Activated B cell treated with CpG ODN at 0.5 μM for 24 hours (primary cell): ENCODE results near the gene PKNOX1. TPM values are rescaled to one million over a fixed set of nuclear protein-coding genes. Genes with fewer than 3 reads are reported as not detected.
A peak's percentile ranks its signal among the peaks of the same experiment; 100 is the strongest.
"Not testable (repeated sequence)": the region's sequence is repeated elsewhere in the genome, so short reads cannot be mapped to it uniquely, and the experiment has no call there.

Experiments
- ATAC-seq: fragments of 200-7000 bp; cut with Tn5 transposase; one replicate; pipeline ENCODE4 v1.10.0; 2021; ENCODE audit warnings: low read depth, mild to moderate bottlenecking, moderate library complexity
- CTCF ChIA-PET: fragments of 350-600 bp; sonication (Branson Sonifier 250); formaldehyde crosslinking; loops from one replicate; lab custom pipeline; 2021; ENCODE audit warnings: antibody characterized with exemption; lab: Charles Lee
- POLR2A ChIA-PET: fragments of 350-600 bp; sonication (Branson Sonifier 250); formaldehyde crosslinking; loops from one replicate; lab custom pipeline; 2021; ENCODE audit warnings: antibody characterized with exemption; lab: Charles Lee
- DNase-seq: peaks from one replicate; pipeline ENCODE4 v3.0.0; 2022
- H3K27ac Mint-ChIP-seq: one replicate; pipeline ENCODE4 v1.8.0; 2020; ENCODE audit warnings: mixed read lengths
- H3K27me3 Mint-ChIP-seq: one replicate; pipeline ENCODE4 v1.8.0; 2021; ENCODE audit warnings: mixed read lengths
- H3K36me3 Mint-ChIP-seq: one replicate; pipeline ENCODE4 v1.8.0; 2021; ENCODE audit warnings: low read depth, mixed read lengths
- H3K4me1 Mint-ChIP-seq: one replicate; pipeline ENCODE4 v1.8.0; 2021; ENCODE audit warnings: mixed read lengths
- H3K4me3 Mint-ChIP-seq: one replicate; pipeline ENCODE4 v1.8.0; 2020; ENCODE audit warnings: mild to moderate bottlenecking, mixed read lengths
- H3K9me3 Mint-ChIP-seq: one replicate; pipeline ENCODE4 v1.8.0; 2020; ENCODE audit warnings: mixed read lengths
- intact Hi-C: fragments of 100-400 bp; cut with micrococcal nuclease; formaldehyde crosslinking; loops from one replicate; pipeline ENCODE4 v1.15.1; 2024
- total RNA-seq: library from RNA; stranded (reverse); gene quantifications from 2 replicates; pipeline ENCODE4 v1.2.3, GENCODE V29; 2022
- TF ChIP-seq, protein P1 (sequence below): fragments of 200-600 bp; IDR thresholded peaks from one replicate; pipeline ENCODE4 v1.8.0; 2022; ENCODE audit warnings: antibody characterized with exemption, mild to moderate bottlenecking

PKNOX1 gene
- total RNA-seq, 1 donor from 2014 or later: 13.3 TPM

DNA sequence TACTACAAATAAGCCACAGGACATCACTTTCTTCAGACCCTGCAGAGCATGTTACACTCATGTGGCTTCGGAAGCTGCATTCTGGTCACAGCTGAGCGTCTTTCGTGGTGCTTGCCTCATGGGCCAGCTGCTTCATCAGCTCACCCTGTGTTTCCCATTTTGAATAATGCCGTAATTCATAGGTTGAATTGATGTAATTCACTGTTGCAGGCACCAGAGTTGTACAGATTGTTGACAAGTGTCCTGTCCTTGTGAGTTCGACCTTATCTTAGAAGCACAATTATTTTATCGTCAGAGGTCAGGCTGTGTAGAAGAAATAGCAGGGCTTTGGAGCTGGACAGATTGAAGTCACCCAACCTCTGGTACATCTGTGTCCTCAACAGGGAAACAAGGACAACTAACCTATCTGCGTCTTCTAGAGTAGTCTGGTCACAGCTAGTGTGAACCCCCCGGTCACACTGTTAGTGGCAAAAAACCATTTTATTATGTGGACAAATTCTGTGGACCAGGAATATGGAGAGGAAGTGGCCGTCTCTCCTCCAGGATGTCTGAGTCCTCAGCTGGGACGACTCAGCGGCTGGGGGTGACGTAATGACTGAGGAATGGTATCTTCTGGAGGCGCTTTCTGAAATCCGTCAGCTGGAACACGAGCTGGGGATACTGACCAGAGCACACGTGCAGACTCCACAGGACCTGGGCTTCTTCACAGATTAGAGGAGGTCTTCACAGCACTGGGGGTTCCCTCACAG, 17.8 kb downstream of the PKNOX1 start:
- POLR2A ChIA-PET: interaction anchor here (0.7 kb wide), 1 partner anchor 12 kb away, joined by 5 read pairs; no protein-coding TSS in a partner anchor
- Mint-ChIP-seq H3K4me3 (no peak overlapping the region), H3K4me1 (peaks cover 29% of the 10 kb centered on the region), H3K27ac (no peak overlapping the region), H3K36me3 (peaks cover 4% of the 10 kb centered on the region), H3K27me3 (no peaks in the 10 kb centered on the region), H3K9me3 (no peaks in the 10 kb centered on the region)
- ATAC-seq (peak; percentile 40), DNase-seq (no peak)
- TF ChIP-seq, protein P1, sequence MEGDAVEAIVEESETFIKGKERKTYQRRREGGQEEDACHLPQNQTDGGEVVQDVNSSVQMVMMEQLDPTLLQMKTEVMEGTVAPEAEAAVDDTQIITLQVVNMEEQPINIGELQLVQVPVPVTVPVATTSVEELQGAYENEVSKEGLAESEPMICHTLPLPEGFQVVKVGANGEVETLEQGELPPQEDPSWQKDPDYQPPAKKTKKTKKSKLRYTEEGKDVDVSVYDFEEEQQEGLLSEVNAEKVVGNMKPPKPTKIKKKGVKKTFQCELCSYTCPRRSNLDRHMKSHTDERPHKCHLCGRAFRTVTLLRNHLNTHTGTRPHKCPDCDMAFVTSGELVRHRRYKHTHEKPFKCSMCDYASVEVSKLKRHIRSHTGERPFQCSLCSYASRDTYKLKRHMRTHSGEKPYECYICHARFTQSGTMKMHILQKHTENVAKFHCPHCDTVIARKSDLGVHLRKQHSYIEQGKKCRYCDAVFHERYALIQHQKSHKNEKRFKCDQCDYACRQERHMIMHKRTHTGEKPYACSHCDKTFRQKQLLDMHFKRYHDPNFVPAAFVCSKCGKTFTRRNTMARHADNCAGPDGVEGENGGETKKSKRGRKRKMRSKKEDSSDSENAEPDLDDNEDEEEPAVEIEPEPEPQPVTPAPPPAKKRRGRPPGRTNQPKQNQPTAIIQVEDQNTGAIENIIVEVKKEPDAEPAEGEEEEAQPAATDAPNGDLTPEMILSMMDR: no peak
- CTCF ChIA-PET: interaction anchor here (0.6 kb wide), 1 partner anchor 94 kb away, joined by 3 read pairs; no protein-coding TSS in a partner anchor
- intact Hi-C loops: no loop called here

DNA sequence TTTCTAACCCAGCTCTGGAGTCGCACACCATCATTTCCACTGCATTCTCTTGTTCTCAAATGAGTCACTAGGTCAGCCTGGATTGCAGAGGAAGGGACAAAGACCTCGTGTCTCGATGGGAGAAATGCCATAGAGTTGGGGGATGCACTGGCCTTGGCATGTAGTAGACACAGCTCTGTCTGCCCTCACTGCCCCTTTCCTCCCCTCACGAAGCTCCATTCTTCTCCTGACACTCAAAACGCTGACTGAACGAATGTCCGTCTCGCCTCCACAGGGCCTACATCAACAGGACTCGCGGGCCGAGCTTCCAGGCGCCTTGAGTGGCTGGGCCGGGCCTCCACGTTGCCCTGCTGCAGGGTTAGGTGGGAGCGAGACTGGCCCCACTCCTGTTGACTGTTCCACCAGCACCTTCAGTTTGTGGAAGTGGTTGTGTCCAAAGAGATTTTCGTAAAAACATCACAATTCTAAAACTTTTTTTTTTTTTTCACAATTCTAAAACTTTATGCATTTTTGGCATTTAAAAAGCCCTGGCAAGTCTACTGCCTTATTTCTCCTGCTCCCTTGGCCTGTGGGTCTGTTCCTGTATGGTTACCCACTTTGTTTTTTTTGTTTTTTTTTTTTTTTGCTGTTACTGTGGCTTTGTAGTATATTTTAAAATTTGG, 18.8 kb downstream of the PKNOX1 start:
- TF ChIP-seq, protein P1: no peak
- no peak for ATAC-seq
- no peaks in the 10 kb centered on the region for H3K9me3 Mint-ChIP-seq
- no peak for DNase-seq
- H3K36me3 Mint-ChIP-seq: peaks cover 8% of the 10 kb centered on the region
- peaks cover 29% of the 10 kb centered on the region for H3K4me1 Mint-ChIP-seq
- ChIA-PET POLR2A (interaction anchor here (0.6 kb wide), 1 partner anchor 117 kb away, joined by 3 read pairs; no protein-coding TSS in a partner anchor), CTCF (no interaction called here)
- H3K27ac Mint-ChIP-seq: no peak overlapping the region
- intact Hi-C loops: no loop called here
- H3K4me3 Mint-ChIP-seq: no peak overlapping the region
- no peaks in the 10 kb centered on the region for H3K27me3 Mint-ChIP-seq

DNA sequence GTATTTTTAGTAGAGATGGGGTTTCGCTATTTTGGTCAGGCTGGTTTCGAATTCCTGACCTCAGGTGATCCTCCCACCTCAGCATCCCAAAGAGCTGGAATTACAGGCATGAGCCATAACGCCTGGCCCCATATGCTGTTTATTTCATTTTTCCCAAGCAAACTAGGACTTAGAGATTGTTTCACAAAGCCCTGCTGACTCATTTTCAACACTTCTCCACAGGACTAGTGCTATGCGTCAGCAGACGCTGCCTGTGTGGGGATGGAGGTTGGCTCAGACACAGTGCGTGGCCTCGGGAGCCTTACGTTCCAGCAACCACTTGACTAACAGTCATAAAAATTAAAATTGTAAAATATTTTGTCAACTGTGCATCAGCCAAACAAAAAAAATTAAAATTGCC, 22.7 kb downstream of the PKNOX1 start:
- Mint-ChIP-seq H3K27me3 (no peaks in the 10 kb centered on the region), H3K4me3 (no peak overlapping the region), H3K36me3 (peaks cover 15% of the 10 kb centered on the region), H3K27ac (no peak overlapping the region), H3K9me3 (peaks cover 7% of the 10 kb centered on the region), H3K4me1 (peaks cover 5% of the 10 kb centered on the region)
- CTCF ChIA-PET: no interaction called here
- intact Hi-C loops: no loop called here
- POLR2A ChIA-PET: interaction anchor here (0.6 kb wide), 1 partner anchor 23 kb away, joined by 8 read pairs; no protein-coding TSS in a partner anchor
- ATAC-seq: no peak
- DNase-seq: no peak
- TF ChIP-seq, protein P1: no peak

DNA sequence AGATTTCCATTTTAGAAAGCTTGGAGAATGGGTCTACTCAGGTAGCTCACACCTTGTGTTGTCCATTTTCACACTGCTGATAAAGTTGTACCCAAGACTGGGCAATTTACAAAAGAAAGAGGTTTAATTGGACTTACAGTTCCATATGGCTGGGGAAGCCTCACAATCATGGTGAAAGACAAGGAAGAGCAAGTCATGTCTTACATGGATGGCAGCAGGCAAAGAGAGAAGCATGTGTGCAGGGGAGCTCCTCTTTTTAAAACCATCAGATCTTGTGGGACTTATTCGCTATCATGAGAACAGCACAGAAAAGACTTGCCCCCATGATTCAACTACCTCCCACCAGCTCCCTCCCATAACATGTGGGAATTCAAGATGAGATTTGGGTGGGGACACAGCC, 23.6 kb downstream of the PKNOX1 start:
- H3K4me3 Mint-ChIP-seq, H3K27me3 Mint-ChIP-seq, ATAC-seq, POLR2A ChIA-PET, H3K4me1 Mint-ChIP-seq, H3K9me3 Mint-ChIP-seq, H3K27ac Mint-ChIP-seq, DNase-seq, CTCF ChIA-PET, intact Hi-C loops: not testable (repeated sequence)
- H3K36me3 Mint-ChIP-seq: peaks cover 11% of the 10 kb centered on the region

DNA sequence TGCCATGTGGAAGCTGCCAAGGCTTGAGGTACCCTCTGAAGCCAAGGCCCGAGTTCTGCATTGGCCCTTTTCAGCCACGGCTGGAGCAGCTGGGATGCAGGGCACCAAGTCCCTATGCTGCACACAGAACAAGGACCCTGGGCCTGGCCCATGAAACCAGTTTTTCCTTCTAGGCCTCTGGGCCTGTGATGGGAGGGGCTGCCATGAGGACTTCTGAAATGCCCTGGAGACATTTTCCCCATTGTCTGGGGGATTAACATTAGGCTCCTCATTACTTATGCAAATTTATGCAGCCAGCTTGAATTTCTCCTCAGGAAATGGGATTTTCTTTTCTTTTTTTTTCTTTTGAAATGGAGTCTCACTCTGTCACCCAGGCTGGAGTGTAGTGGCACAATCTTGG, 24.8 kb downstream of the PKNOX1 start:
- H3K36me3 Mint-ChIP-seq: peaks cover 13% of the 10 kb centered on the region
- H3K27me3 Mint-ChIP-seq, H3K4me1 Mint-ChIP-seq, H3K4me3 Mint-ChIP-seq, H3K9me3 Mint-ChIP-seq, ATAC-seq, intact Hi-C loops, CTCF ChIA-PET, H3K27ac Mint-ChIP-seq, DNase-seq, POLR2A ChIA-PET: not testable (repeated sequence)

DNA sequence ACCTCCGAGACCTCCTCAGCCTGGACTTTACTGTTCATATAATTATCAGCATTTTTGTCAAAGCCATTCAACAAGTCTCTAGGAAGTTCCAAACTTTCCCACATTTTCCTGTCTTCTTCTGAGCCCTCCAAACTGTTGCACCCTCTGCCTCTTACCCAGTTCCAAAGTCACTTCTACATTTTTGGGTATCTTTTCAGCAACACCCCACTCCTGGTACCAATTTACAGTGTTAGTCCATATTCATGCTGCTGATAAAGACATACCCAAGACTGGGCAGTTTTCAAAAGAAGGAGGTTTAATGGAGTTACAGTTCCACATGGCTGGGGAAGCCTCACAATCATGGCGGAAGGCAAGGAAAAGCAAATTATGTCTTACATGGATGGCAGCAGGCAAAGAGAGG, 25.7 kb downstream of the PKNOX1 start:
- H3K27ac Mint-ChIP-seq, H3K9me3 Mint-ChIP-seq, DNase-seq, CTCF ChIA-PET, H3K4me1 Mint-ChIP-seq, H3K4me3 Mint-ChIP-seq, ATAC-seq, intact Hi-C loops, H3K27me3 Mint-ChIP-seq, POLR2A ChIA-PET: not testable (repeated sequence)
- H3K36me3 Mint-ChIP-seq: peaks cover 22% of the 10 kb centered on the region
